ENCODE measurements around the gene EN1. TPM values are rescaled to one million over a fixed set of nuclear protein-coding genes. Genes with fewer than 3 reads are reported as not detected.

The EN1 gene
- total and polyA plus RNA-seq, 8 donors = not detected

GRCh38 chr2:118808429-118808809 is 39.0 kb downstream of the EN1 start:
- FAIRE-seq = no peak
- Histone ChIP-seq H3K9me3 (no peaks in the 10 kb centered on the region), H3K27ac (no peak overlapping the region), H3K27me3 (no peaks in the 10 kb centered on the region), H3K36me3 (no peaks in the 10 kb centered on the region), H3K4me1 (no peaks in the 10 kb centered on the region), H3K4me3 (no peak overlapping the region)
- 29 to 42% methylated on average over 16 of the region's 16 CpGs for WGBS, 2 donors
- intact Hi-C loops (cut with DNase I) = no loop called here
- no peak for DNase-seq
- TF ChIP-seq CTCF (IDR thresholded peaks at IDR 0.05) = no peak
- ATAC-seq = no peak

- Histone ChIP-seq H3K4me3 (no peak overlapping the region), H3K27ac (no peak overlapping the region), H3K27me3 (no peaks in the 10 kb centered on the region), H3K4me1 (no peaks in the 10 kb centered on the region), H3K9me3 (no peaks in the 10 kb centered on the region), H3K36me3 (no peaks in the 10 kb centered on the region)
- FAIRE-seq (no peak), ATAC-seq (no peak), DNase-seq (no peak)
- intact Hi-C loops (cut with DNase I) = no loop called here
- no peak for TF ChIP-seq CTCF (IDR thresholded peaks at IDR 0.05)
- 67 to 73% methylated on average over 13 of the region's 13 CpGs for WGBS, 2 donors
Observed at GRCh38 chr2:118807668-118808428, 39.6 kb downstream of the EN1 start.

- no peak overlapping the region for H3K4me3 ChIP-seq
- ATAC-seq (no peak), FAIRE-seq (no peak), DNase-seq (no peak)
- H3K4me1 ChIP-seq = no peaks in the 10 kb centered on the region
- no peaks in the 10 kb centered on the region for H3K9me3 ChIP-seq
- no peaks in the 10 kb centered on the region for H3K27me3 ChIP-seq
- H3K36me3 ChIP-seq = no peaks in the 10 kb centered on the region
- H3K27ac ChIP-seq = no peak overlapping the region
- 76 to 77% methylated on average over 23 of the region's 23 CpGs for WGBS, 2 donors
- intact Hi-C loops (cut with DNase I) = no loop called here
- no peak for TF ChIP-seq CTCF (IDR thresholded peaks at IDR 0.05)
Observed at GRCh38 chr2:118806797-118807667, 40.4 kb downstream of the EN1 start.

GRCh38 chr2:118805064-118805690 is 42.3 kb downstream of the EN1 start:
- no peak for ATAC-seq

More at GRCh38 chr2:118805064-118805690, 42.3 kb downstream of the EN1 start:
- Histone ChIP-seq H3K9me3 (no peaks in the 10 kb centered on the region), H3K27me3 (no peaks in the 10 kb centered on the region), H3K36me3 (no peaks in the 10 kb centered on the region), H3K4me1 (no peaks in the 10 kb centered on the region), H3K27ac (no peak overlapping the region), H3K4me3 (no peak overlapping the region)
- intact Hi-C loops (cut with DNase I) = no loop called here
- no peak for TF ChIP-seq CTCF (IDR thresholded peaks at IDR 0.05)
- DNase-seq (no peak), FAIRE-seq (no peak)
- 83 to 87% methylated on average over 9 of the region's 9 CpGs for WGBS, 2 donors
